ENCODE results near the gene RNF19B. TPM values are rescaled to one million over a fixed set of nuclear protein-coding genes. Genes with fewer than 3 reads are reported as not detected.
A peak's percentile ranks its signal among the peaks of the same experiment; 100 is the strongest.

RNF19B gene
- total RNA-seq, 1 donor from 2014 or later, result 29.7 TPM

DNA sequence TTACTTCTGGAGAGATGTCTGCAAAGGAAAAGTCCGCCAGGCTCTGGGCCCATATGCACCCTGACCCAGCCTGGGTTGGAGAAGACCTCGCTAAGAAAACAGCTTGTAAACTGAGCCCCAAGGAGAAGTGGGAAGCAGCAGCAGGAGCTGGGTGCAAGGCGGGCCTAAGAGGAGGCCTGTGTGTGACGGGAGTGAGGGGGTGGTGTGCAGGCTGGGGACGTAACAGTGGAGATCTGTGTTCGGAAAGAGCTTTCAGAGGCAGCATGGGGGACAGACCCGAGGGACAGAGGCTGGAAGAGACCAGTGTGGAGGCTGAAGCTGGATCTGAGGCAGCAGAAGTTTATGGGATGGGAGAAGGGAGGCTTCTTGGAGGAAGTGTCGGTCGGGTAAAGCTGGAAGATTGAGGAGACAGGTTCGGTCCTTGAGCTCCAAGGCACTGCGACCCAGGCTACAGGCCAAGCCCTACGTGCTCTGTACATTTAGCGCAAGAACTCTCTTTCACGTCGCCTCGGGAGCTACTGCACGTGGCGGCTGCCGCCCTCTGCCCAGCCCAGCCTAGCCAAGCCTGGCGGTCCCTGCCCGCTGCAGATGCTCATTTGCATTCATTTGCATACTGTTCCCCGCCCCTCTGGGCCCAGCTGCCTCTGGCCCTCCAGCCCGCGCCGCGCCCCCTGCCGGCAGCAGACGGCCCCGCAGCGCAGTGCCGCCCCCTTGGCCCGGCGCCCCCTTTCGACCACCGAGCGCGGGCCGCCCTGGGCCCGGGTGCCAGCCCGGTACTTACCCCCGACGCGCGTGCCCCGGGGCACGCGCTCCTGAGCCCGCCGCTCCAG is 72.0 kb downstream of the RNF19B start:
- FAIRE-seq (no peak), DNase-seq (ENCODE audit: low read depth) (no peak)
- Histone ChIP-seq H4K20me1 (ENCODE audit: insufficient read depth, low read length) (no peaks in the 10 kb centered on the region), H3K36me3 (ENCODE audit: insufficient read depth, low read length) (no peaks in the 10 kb centered on the region), H3K79me2 (ENCODE audit: insufficient read depth, low read length) (no peaks in the 10 kb centered on the region), H2AFZ (ENCODE audit: low read depth, low read length) (peak overlapping the region; percentile 73), H3K4me2 (ENCODE audit: low read length) (peak overlapping the region; percentile 88), H3K9me3 (ENCODE audit: insufficient read depth, low read depth, low read length) (no peaks in the 10 kb centered on the region), H3K4me1 (ENCODE audit: insufficient read depth, low read length) (no peaks in the 10 kb centered on the region), H3K27me3 (ENCODE audit: insufficient read depth, low read length) (peaks cover 27% of the 10 kb centered on the region), H3K4me3 (ENCODE audit: insufficient read depth, low read depth, low read length) (peak overlapping the region; percentile 42), H3K9ac (ENCODE audit: low read length) (peak overlapping the region; percentile 27), H3K27ac (ENCODE audit: low read depth, low read length) (no peak overlapping the region)
- Mint-ChIP-seq H3K4me1 (ENCODE audit: low read depth, unreplicated experiment) (peaks cover 4% of the 10 kb centered on the region), H3K4me3 (ENCODE audit: unreplicated experiment) (peak overlapping the region; percentile 45), H3K36me3 (ENCODE audit: low read depth, unreplicated experiment) (peaks cover 7% of the 10 kb centered on the region), H3K27ac (ENCODE audit: unreplicated experiment) (no peak overlapping the region), H3K9me3 (ENCODE audit: unreplicated experiment) (no peaks in the 10 kb centered on the region), H3K27me3 (ENCODE audit: low read depth, unreplicated experiment) (peaks cover 78% of the 10 kb centered on the region)
- TF ChIP-seq EZH2 (IDR thresholded peaks at IDR 0.05; ENCODE audit: insufficient read depth, low read length), result no peak
- TF ChIP-seq, protein P1, sequence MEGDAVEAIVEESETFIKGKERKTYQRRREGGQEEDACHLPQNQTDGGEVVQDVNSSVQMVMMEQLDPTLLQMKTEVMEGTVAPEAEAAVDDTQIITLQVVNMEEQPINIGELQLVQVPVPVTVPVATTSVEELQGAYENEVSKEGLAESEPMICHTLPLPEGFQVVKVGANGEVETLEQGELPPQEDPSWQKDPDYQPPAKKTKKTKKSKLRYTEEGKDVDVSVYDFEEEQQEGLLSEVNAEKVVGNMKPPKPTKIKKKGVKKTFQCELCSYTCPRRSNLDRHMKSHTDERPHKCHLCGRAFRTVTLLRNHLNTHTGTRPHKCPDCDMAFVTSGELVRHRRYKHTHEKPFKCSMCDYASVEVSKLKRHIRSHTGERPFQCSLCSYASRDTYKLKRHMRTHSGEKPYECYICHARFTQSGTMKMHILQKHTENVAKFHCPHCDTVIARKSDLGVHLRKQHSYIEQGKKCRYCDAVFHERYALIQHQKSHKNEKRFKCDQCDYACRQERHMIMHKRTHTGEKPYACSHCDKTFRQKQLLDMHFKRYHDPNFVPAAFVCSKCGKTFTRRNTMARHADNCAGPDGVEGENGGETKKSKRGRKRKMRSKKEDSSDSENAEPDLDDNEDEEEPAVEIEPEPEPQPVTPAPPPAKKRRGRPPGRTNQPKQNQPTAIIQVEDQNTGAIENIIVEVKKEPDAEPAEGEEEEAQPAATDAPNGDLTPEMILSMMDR (IDR thresholded peaks at IDR 0.05; ENCODE audit: insufficient read depth, low read depth, low read length), result peak; percentile 13

DNA sequence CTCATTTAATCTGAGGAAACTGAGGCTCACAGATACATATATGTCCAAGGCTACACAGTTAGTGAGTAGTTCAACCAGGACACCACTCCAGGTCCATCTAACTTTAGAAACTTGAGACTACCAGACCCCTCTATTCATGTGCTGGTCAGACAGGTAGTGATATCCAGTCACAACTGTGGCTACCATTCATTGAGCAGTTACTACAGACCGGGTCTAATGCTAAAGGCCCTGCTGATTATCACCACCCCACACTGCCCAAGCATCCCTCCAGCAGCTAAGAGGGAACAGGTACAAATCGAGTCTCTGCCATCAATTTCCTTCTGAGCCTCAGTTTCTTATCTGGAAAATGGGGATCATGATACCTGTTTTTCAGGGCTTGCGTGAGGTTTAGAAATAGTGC is 73.0 kb downstream of the RNF19B start:
- Mint-ChIP-seq H3K9me3 (ENCODE audit: unreplicated experiment) (no peaks in the 10 kb centered on the region), H3K27ac (ENCODE audit: unreplicated experiment) (no peak overlapping the region), H3K36me3 (ENCODE audit: low read depth, unreplicated experiment) (peaks cover 7% of the 10 kb centered on the region), H3K4me1 (ENCODE audit: low read depth, unreplicated experiment) (peaks cover 4% of the 10 kb centered on the region), H3K27me3 (ENCODE audit: low read depth, unreplicated experiment) (peaks cover 76% of the 10 kb centered on the region), H3K4me3 (ENCODE audit: unreplicated experiment) (no peak overlapping the region)
- no peak overlapping the region for H3K4me3 ChIP-seq (ENCODE audit: insufficient read depth, low read depth, low read length)
- H3K4me1 ChIP-seq (ENCODE audit: insufficient read depth, low read length), result no peaks in the 10 kb centered on the region
- H3K79me2 ChIP-seq (ENCODE audit: insufficient read depth, low read length), result no peaks in the 10 kb centered on the region
- no peak overlapping the region for H3K27ac ChIP-seq (ENCODE audit: low read depth, low read length)
- H2AFZ ChIP-seq (ENCODE audit: low read depth, low read length), result no peak overlapping the region
- no peak for DNase-seq (ENCODE audit: low read depth)
- TF ChIP-seq, protein P1 (IDR thresholded peaks at IDR 0.05; ENCODE audit: insufficient read depth, low read depth, low read length), result no peak
- TF ChIP-seq EZH2 (IDR thresholded peaks at IDR 0.05; ENCODE audit: insufficient read depth, low read length), result no peak
- H3K27me3 ChIP-seq (ENCODE audit: insufficient read depth, low read length), result peaks cover 32% of the 10 kb centered on the region
- no peaks in the 10 kb centered on the region for H3K36me3 ChIP-seq (ENCODE audit: insufficient read depth, low read length)
- no peak overlapping the region for H3K9ac ChIP-seq (ENCODE audit: low read length)
- FAIRE-seq, result no peak
- no peaks in the 10 kb centered on the region for H3K9me3 ChIP-seq (ENCODE audit: insufficient read depth, low read depth, low read length)
- H3K4me2 ChIP-seq (ENCODE audit: low read length), result no peak overlapping the region
- no peaks in the 10 kb centered on the region for H4K20me1 ChIP-seq (ENCODE audit: insufficient read depth, low read length)

DNA sequence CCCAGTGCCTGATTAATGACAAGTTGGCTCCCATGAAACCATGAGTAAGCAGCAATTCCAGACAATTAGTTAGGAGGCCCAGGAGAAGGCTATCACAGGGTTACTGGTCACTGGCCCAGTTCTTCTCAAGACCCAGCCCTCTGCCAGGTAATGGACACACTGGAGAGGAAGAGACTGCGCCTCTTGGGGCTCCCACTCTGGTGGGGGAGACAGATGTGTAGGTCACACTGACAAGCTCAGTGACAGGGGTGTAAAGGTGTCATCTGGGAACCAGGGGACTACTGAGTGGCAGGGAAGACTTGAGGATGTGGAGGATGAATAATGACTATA is 73.4 kb downstream of the RNF19B start:
- no peak overlapping the region for H3K4me3 ChIP-seq (ENCODE audit: insufficient read depth, low read depth, low read length)
- FAIRE-seq, result no peak

More for the DNA sequence above, 73.4 kb downstream of the RNF19B start:
- Mint-ChIP-seq H3K27me3 (ENCODE audit: low read depth, unreplicated experiment) (peaks cover 73% of the 10 kb centered on the region), H3K4me3 (ENCODE audit: unreplicated experiment) (no peak overlapping the region), H3K27ac (ENCODE audit: unreplicated experiment) (no peak overlapping the region), H3K4me1 (ENCODE audit: low read depth, unreplicated experiment) (peaks cover 4% of the 10 kb centered on the region), H3K36me3 (ENCODE audit: low read depth, unreplicated experiment) (peaks cover 7% of the 10 kb centered on the region), H3K9me3 (ENCODE audit: unreplicated experiment) (no peaks in the 10 kb centered on the region)
- TF ChIP-seq, protein P1 (IDR thresholded peaks at IDR 0.05; ENCODE audit: insufficient read depth, low read depth, low read length), result no peak
- no peak for TF ChIP-seq EZH2 (IDR thresholded peaks at IDR 0.05; ENCODE audit: insufficient read depth, low read length)
- no peaks in the 10 kb centered on the region for H3K79me2 ChIP-seq (ENCODE audit: insufficient read depth, low read length)
- no peaks in the 10 kb centered on the region for H3K9me3 ChIP-seq (ENCODE audit: insufficient read depth, low read depth, low read length)
- H2AFZ ChIP-seq (ENCODE audit: low read depth, low read length), result no peak overlapping the region
- H3K27ac ChIP-seq (ENCODE audit: low read depth, low read length), result no peak overlapping the region
- H3K36me3 ChIP-seq (ENCODE audit: insufficient read depth, low read length), result no peaks in the 10 kb centered on the region
- no peaks in the 10 kb centered on the region for H3K4me1 ChIP-seq (ENCODE audit: insufficient read depth, low read length)
- peaks cover 32% of the 10 kb centered on the region for H3K27me3 ChIP-seq (ENCODE audit: insufficient read depth, low read length)
- peak; percentile 18 for DNase-seq (ENCODE audit: low read depth)
- H3K4me2 ChIP-seq (ENCODE audit: low read length), result no peak overlapping the region
- no peak overlapping the region for H3K9ac ChIP-seq (ENCODE audit: low read length)
- H4K20me1 ChIP-seq (ENCODE audit: insufficient read depth, low read length), result no peaks in the 10 kb centered on the region
